ENCODE data around the gene RITA1. TPM values are rescaled to one million over a fixed set of nuclear protein-coding genes. Genes with fewer than 3 reads are reported as not detected.

The RITA1 gene
- total RNA-seq, 2 donors from 2014 or later, result 12.2 to 26.9 TPM

GRCh38 chr12:113183030-113183589 lies 2.4 kb upstream of the RITA1 start:
- no peak overlapping the region for H3K4me3 ChIP-seq
- H3K9me3 ChIP-seq, result no peaks in the 10 kb centered on the region
- H3K4me1 ChIP-seq (ENCODE audit: control insufficient read depth in 1 of 2, low read depth in 2 of 2), result peaks cover 22 to 36% of the 10 kb centered on the region in 2 donors
- no peak for ATAC-seq (ENCODE audit: insufficient number of reproducible peaks, low FRiP score, low read depth)
- H3K27me3 ChIP-seq (replicated peaks; ENCODE audit: insufficient read depth), result no peaks in the 10 kb centered on the region
- H3K36me3 ChIP-seq, result peaks cover 26% of the 10 kb centered on the region
- DNase-seq (ENCODE audit: low spot score), result no peak
- no peak for TF ChIP-seq CTCF (IDR thresholded peaks at IDR 0.05)
- no peak overlapping the region for H3K27ac ChIP-seq

GRCh38 chr12:113184098-113184899 lies 1.2 kb upstream of the RITA1 start:
- Histone ChIP-seq H3K36me3 (peaks cover 15% of the 10 kb centered on the region), H3K4me3 (peak overlapping the region; percentile 98), H3K27ac (peak overlapping the region; percentile 97), H3K4me1 (ENCODE audit: control insufficient read depth in 1 of 2, low read depth in 2 of 2) (peaks cover 22 to 36% of the 10 kb centered on the region in 2 donors), H3K9me3 (no peaks in the 10 kb centered on the region), H3K27me3 (replicated peaks; ENCODE audit: insufficient read depth) (no peaks in the 10 kb centered on the region)
- ATAC-seq (ENCODE audit: insufficient number of reproducible peaks, low FRiP score, low read depth), result peak; percentile 12
- TF ChIP-seq CTCF (IDR thresholded peaks at IDR 0.05), result no peak
- DNase-seq (ENCODE audit: low spot score), result peak; percentile 40

GRCh38 chr12:113184900-113185179 lies 681 bp upstream of the RITA1 start:
- ATAC-seq (ENCODE audit: insufficient number of reproducible peaks, low FRiP score, low read depth), result peak; percentile 74
- peak overlapping the region; percentile 97 for H3K27ac ChIP-seq
- peak overlapping the region; percentile 98 for H3K4me3 ChIP-seq

GRCh38 chr12:113186033-113186365 lies 478 bp downstream of the RITA1 start:
- TF ChIP-seq CTCF (IDR thresholded peaks at IDR 0.05), result no peak
- Histone ChIP-seq H3K27ac (peak overlapping the region; percentile 97), H3K27me3 (replicated peaks; ENCODE audit: insufficient read depth) (no peaks in the 10 kb centered on the region), H3K9me3 (no peaks in the 10 kb centered on the region), H3K4me1 (ENCODE audit: control insufficient read depth in 1 of 2, low read depth in 2 of 2) (peaks cover 22 to 36% of the 10 kb centered on the region in 2 donors), H3K4me3 (peak overlapping the region; percentile 98), H3K36me3 (no peaks in the 10 kb centered on the region)
- ATAC-seq (ENCODE audit: insufficient number of reproducible peaks, low FRiP score, low read depth) (no peak), DNase-seq (ENCODE audit: low spot score) (no peak)

More at GRCh38 chr12:113184900-113185179, 681 bp upstream of the RITA1 start:
- Histone ChIP-seq H3K36me3 (peaks cover 10% of the 10 kb centered on the region), H3K27me3 (replicated peaks; ENCODE audit: insufficient read depth) (no peaks in the 10 kb centered on the region), H3K4me1 (ENCODE audit: control insufficient read depth in 1 of 2, low read depth in 2 of 2) (peaks cover 22 to 36% of the 10 kb centered on the region in 2 donors), H3K9me3 (no peaks in the 10 kb centered on the region)
- DNase-seq (ENCODE audit: low spot score), result peak; percentile 47
- no peak for TF ChIP-seq CTCF (IDR thresholded peaks at IDR 0.05)

GRCh38 chr12:113186666-113187325 lies 1.3 kb downstream of the RITA1 start:
- Histone ChIP-seq H3K4me1 (ENCODE audit: control insufficient read depth in 1 of 2, low read depth in 2 of 2) (peaks cover 22 to 36% of the 10 kb centered on the region in 2 donors), H3K27ac (peak overlapping the region in 1 of 2 donors; percentile 97), H3K36me3 (peaks cover 6% of the 10 kb centered on the region), H3K9me3 (no peaks in the 10 kb centered on the region), H3K27me3 (replicated peaks; ENCODE audit: insufficient read depth) (no peaks in the 10 kb centered on the region), H3K4me3 (peak overlapping the region; percentile 98)
- no peak for DNase-seq (ENCODE audit: low spot score)
- TF ChIP-seq CTCF (IDR thresholded peaks at IDR 0.05), result no peak
- no peak for ATAC-seq (ENCODE audit: insufficient number of reproducible peaks, low FRiP score, low read depth)
